Measurements from ENCODE around the gene SAMHD1. TPM values are rescaled to one million over a fixed set of nuclear protein-coding genes. Genes with fewer than 3 reads are reported as not detected.
"Not testable (repeated sequence)": the region's sequence is repeated elsewhere in the genome, so short reads cannot be mapped to it uniquely, and the experiment has no call there.

Gene SAMHD1
- total RNA-seq, 1 donor: 203 TPM

GRCh38 chr20:36932476-36933426 lies 18.8 kb downstream of the SAMHD1 start:
- Histone ChIP-seq H3K4me1 (ENCODE audit: insufficient read depth, low read length) (peaks cover 74% of the 10 kb centered on the region), H3K27me3 (ENCODE audit: insufficient read depth, low read length) (no peaks in the 10 kb centered on the region), H3K9me3 (ENCODE audit: low read depth, low read length) (no peaks in the 10 kb centered on the region), H3K4me3 (ENCODE audit: low read length) (no peak overlapping the region)

- H3K9me3 ChIP-seq (ENCODE audit: low read depth, low read length); H3K27me3 ChIP-seq (ENCODE audit: insufficient read depth, low read length); H3K4me3 ChIP-seq (ENCODE audit: low read length): not testable (repeated sequence)
- H3K4me1 ChIP-seq (ENCODE audit: insufficient read depth, low read length): peaks cover 71% of the 10 kb centered on the region
Observed at GRCh38 chr20:36932067-36932466, 19.4 kb downstream of the SAMHD1 start.

- Histone ChIP-seq H3K9me3 (ENCODE audit: low read depth, low read length) (no peaks in the 10 kb centered on the region), H3K4me3 (ENCODE audit: low read length) (no peak overlapping the region), H3K4me1 (ENCODE audit: insufficient read depth, low read length) (peaks cover 53% of the 10 kb centered on the region)
Observed at GRCh38 chr20:36929691-36930090, 21.8 kb downstream of the SAMHD1 start.

GRCh38 chr20:36929290-36929689 lies 22.2 kb downstream of the SAMHD1 start:
- Histone ChIP-seq H3K4me1 (ENCODE audit: insufficient read depth, low read length) (peaks cover 55% of the 10 kb centered on the region), H3K9me3 (ENCODE audit: low read depth, low read length) (no peaks in the 10 kb centered on the region), H3K27me3 (ENCODE audit: insufficient read depth, low read length) (no peaks in the 10 kb centered on the region), H3K4me3 (ENCODE audit: low read length) (no peak overlapping the region)

More at GRCh38 chr20:36929691-36930090, 21.8 kb downstream of the SAMHD1 start:
- no peaks in the 10 kb centered on the region for H3K27me3 ChIP-seq (ENCODE audit: insufficient read depth, low read length)

- Histone ChIP-seq H3K4me1 (ENCODE audit: insufficient read depth, low read length) (peaks cover 48% of the 10 kb centered on the region), H3K9me3 (ENCODE audit: low read depth, low read length) (no peaks in the 10 kb centered on the region), H3K4me3 (ENCODE audit: low read length) (no peak overlapping the region), H3K27me3 (ENCODE audit: insufficient read depth, low read length) (no peaks in the 10 kb centered on the region)
Observed at GRCh38 chr20:36927704-36928103, 23.8 kb downstream of the SAMHD1 start.

- no peak overlapping the region for H3K4me3 ChIP-seq (ENCODE audit: low read length)
- no peaks in the 10 kb centered on the region for H3K9me3 ChIP-seq (ENCODE audit: low read depth, low read length)
- H3K27me3 ChIP-seq (ENCODE audit: insufficient read depth, low read length): no peaks in the 10 kb centered on the region
- H3K4me1 ChIP-seq (ENCODE audit: insufficient read depth, low read length): peaks cover 38% of the 10 kb centered on the region
Observed at GRCh38 chr20:36926653-36927200, 24.8 kb downstream of the SAMHD1 start.

- no peaks in the 10 kb centered on the region for H3K27me3 ChIP-seq (ENCODE audit: insufficient read depth, low read length)
- H3K9me3 ChIP-seq (ENCODE audit: low read depth, low read length): no peaks in the 10 kb centered on the region
- H3K4me3 ChIP-seq (ENCODE audit: low read length): no peak overlapping the region
- peaks cover 24% of the 10 kb centered on the region for H3K4me1 ChIP-seq (ENCODE audit: insufficient read depth, low read length)
Observed at GRCh38 chr20:36925234-36925633, 26.3 kb downstream of the SAMHD1 start.

GRCh38 chr20:36924167-36925045 lies 27.1 kb downstream of the SAMHD1 start:
- H3K4me1 ChIP-seq (ENCODE audit: insufficient read depth, low read length): peaks cover 16% of the 10 kb centered on the region
- H3K4me3 ChIP-seq (ENCODE audit: low read length): no peak overlapping the region
- no peaks in the 10 kb centered on the region for H3K9me3 ChIP-seq (ENCODE audit: low read depth, low read length)
- H3K27me3 ChIP-seq (ENCODE audit: insufficient read depth, low read length): no peaks in the 10 kb centered on the region

GRCh38 chr20:36920334-36920730 lies 31.2 kb downstream of the SAMHD1 start:
- H3K4me3 ChIP-seq (ENCODE audit: low read length): no peak overlapping the region
- H3K9me3 ChIP-seq (ENCODE audit: low read depth, low read length): no peaks in the 10 kb centered on the region
- peaks cover 10% of the 10 kb centered on the region for H3K4me1 ChIP-seq (ENCODE audit: insufficient read depth, low read length)
- H3K27me3 ChIP-seq (ENCODE audit: insufficient read depth, low read length): no peaks in the 10 kb centered on the region

GRCh38 chr20:36919715-36920333 lies 31.7 kb downstream of the SAMHD1 start:
- no peaks in the 10 kb centered on the region for H3K27me3 ChIP-seq (ENCODE audit: insufficient read depth, low read length)
- no peaks in the 10 kb centered on the region for H3K9me3 ChIP-seq (ENCODE audit: low read depth, low read length)
- H3K4me3 ChIP-seq (ENCODE audit: low read length): no peak overlapping the region
- peaks cover 10% of the 10 kb centered on the region for H3K4me1 ChIP-seq (ENCODE audit: insufficient read depth, low read length)

- Histone ChIP-seq H3K27me3 (ENCODE audit: insufficient read depth, low read length) (no peaks in the 10 kb centered on the region), H3K4me3 (ENCODE audit: low read length) (no peak overlapping the region), H3K9me3 (ENCODE audit: low read depth, low read length) (no peaks in the 10 kb centered on the region), H3K4me1 (ENCODE audit: insufficient read depth, low read length) (no peaks in the 10 kb centered on the region)
Observed at GRCh38 chr20:36917943-36918342, 33.6 kb downstream of the SAMHD1 start.

- no peaks in the 10 kb centered on the region for H3K9me3 ChIP-seq (ENCODE audit: low read depth, low read length)
- H3K4me3 ChIP-seq (ENCODE audit: low read length): no peak overlapping the region
- no peaks in the 10 kb centered on the region for H3K4me1 ChIP-seq (ENCODE audit: insufficient read depth, low read length)
- no peaks in the 10 kb centered on the region for H3K27me3 ChIP-seq (ENCODE audit: insufficient read depth, low read length)
Observed at GRCh38 chr20:36917240-36917639, 34.3 kb downstream of the SAMHD1 start.

- H3K27me3 ChIP-seq (ENCODE audit: insufficient read depth, low read length): no peaks in the 10 kb centered on the region
- no peaks in the 10 kb centered on the region for H3K4me1 ChIP-seq (ENCODE audit: insufficient read depth, low read length)
- H3K9me3 ChIP-seq (ENCODE audit: low read depth, low read length): no peaks in the 10 kb centered on the region
- H3K4me3 ChIP-seq (ENCODE audit: low read length): no peak overlapping the region
Observed at GRCh38 chr20:36916199-36916598, 35.3 kb downstream of the SAMHD1 start.

- Histone ChIP-seq H3K4me3 (ENCODE audit: low read length) (no peak overlapping the region), H3K9me3 (ENCODE audit: low read depth, low read length) (no peaks in the 10 kb centered on the region), H3K27me3 (ENCODE audit: insufficient read depth, low read length) (no peaks in the 10 kb centered on the region), H3K4me1 (ENCODE audit: insufficient read depth, low read length) (no peaks in the 10 kb centered on the region)
Observed at GRCh38 chr20:36908603-36909002, 42.9 kb downstream of the SAMHD1 start.

GRCh38 chr20:36906086-36906485 lies 45.4 kb downstream of the SAMHD1 start:
- H3K27me3 ChIP-seq (ENCODE audit: insufficient read depth, low read length); H3K9me3 ChIP-seq (ENCODE audit: low read depth, low read length); H3K4me1 ChIP-seq (ENCODE audit: insufficient read depth, low read length); H3K4me3 ChIP-seq (ENCODE audit: low read length): not testable (repeated sequence)
